Natural killer cell (primary cell): ENCODE measurements around the gene HIRA. TPM values are rescaled to one million over a fixed set of nuclear protein-coding genes. Genes with fewer than 3 reads are reported as not detected.

Experiments used
- ATAC-seq, 3 donors: fragments of 150-1000 bp in 2 of 3; fragments of 200-7000 bp in 1 of 3; cut with Tn5 transposase; 1 replicate in 1 of 3; 2 replicates in 2 of 3; pipeline ENCODE4 v1.10.0; 2021; ENCODE audit warnings: mild to moderate bottlenecking in 2 of 3, moderate library complexity in 2 of 3
- DNase-seq, 2 donors: peaks; one replicate each; pipeline versions ENCODE4 v3.0.0 to v3.0.0-alpha.2; 2013 to 2021; ENCODE audit warnings: mixed read lengths in 1 of 2
- H3K27ac ChIP-seq: one replicate; pipeline ENCODE4 v1.5.1; 2013; ENCODE audit warnings: mild to moderate bottlenecking, low read length
- H3K27me3 ChIP-seq: one replicate; pipeline ENCODE4 v1.6.1; 2013; ENCODE audit warnings: low read length; ENCODE audit not compliant: control insufficient read depth, insufficient read depth
- H3K36me3 ChIP-seq: one replicate; pipeline ENCODE4 v1.6.1; 2013; ENCODE audit warnings: low read length; ENCODE audit not compliant: control insufficient read depth, insufficient read depth
- H3K4me1 ChIP-seq: one replicate; pipeline ENCODE4 v1.6.1; 2013; ENCODE audit warnings: low read length; ENCODE audit not compliant: control insufficient read depth, insufficient read depth
- H3K4me3 ChIP-seq: one replicate; pipeline ENCODE4 v1.5.1; 2013; ENCODE audit warnings: low read length
- H3K9me3 ChIP-seq: one replicate; pipeline ENCODE4 v1.6.1; 2013; ENCODE audit warnings: low read length; ENCODE audit not compliant: control insufficient read depth, insufficient read depth
- H3K27ac Mint-ChIP-seq, 2 donors: one replicate each; pipeline ENCODE4 v1.8.0; 2022; ENCODE audit warnings: mild to moderate bottlenecking in 2 of 2, mixed read lengths in 2 of 2, moderate library complexity in 1 of 2
- H3K27me3 Mint-ChIP-seq, 2 donors: one replicate each; pipeline ENCODE4 v1.8.0; 2022; ENCODE audit warnings: low read depth in 2 of 2, mixed read lengths in 2 of 2
- H3K36me3 Mint-ChIP-seq: one replicate; pipeline ENCODE4 v1.8.0; 2022; ENCODE audit warnings: mixed read lengths
- H3K4me1 Mint-ChIP-seq, 2 donors: one replicate each; pipeline ENCODE4 v1.8.0; 2022; ENCODE audit warnings: mixed read lengths in 2 of 2
- H3K4me3 Mint-ChIP-seq: one replicate; pipeline ENCODE4 v1.8.0; 2022; ENCODE audit warnings: mild to moderate bottlenecking, moderate library complexity, mixed read lengths
- H3K9me3 Mint-ChIP-seq, 2 donors: one replicate each; pipeline ENCODE4 v1.8.0; 2022; ENCODE audit warnings: mixed read lengths in 2 of 2
- CTCF ChIP-seq: fragments of 200-600 bp; IDR thresholded peaks from one replicate; pipeline ENCODE4 v1.8.0; 2022; ENCODE audit warnings: antibody characterized with exemption
- WGBS: methylation state at CpG from one replicate; pipeline ENCODE4 v1.1.7; 2013; ENCODE audit warnings: missing lambda C conversion rate; ENCODE audit not compliant: insufficient coverage; 5-methylcytosine and 5-hydroxymethylcytosine counted together
- intact Hi-C: fragments of 100-400 bp; cut with micrococcal nuclease; formaldehyde crosslinking; loops from one replicate; pipeline ENCODE4 v1.14.2; 2022
- total RNA-seq, 4 donors: library from RNA; stranded (reverse); fragments of 120-200 nt in 1 of 4; gene quantifications; one replicate each; pipeline versions ENCODE4 v1.2.3 to v1.2.4, GENCODE V29; 2013 to 2022

The HIRA gene
- total RNA-seq, 3 donors from 2014 or later (not counting 1 experiment from before 2014, with no cell fraction given): 49.6 to 75.9 (median 50.9) TPM

GRCh38 chr22:19359554-19360299 is 71.8 kb downstream of the HIRA start:
- H3K9me3 Mint-ChIP-seq: no peaks in the 10 kb centered on the region
- Histone ChIP-seq H3K36me3 (peaks cover 74% of the 10 kb centered on the region), H3K27me3 (no peaks in the 10 kb centered on the region), H3K9me3 (no peaks in the 10 kb centered on the region), H3K4me3 (no peak overlapping the region), H3K27ac (peak overlapping the region; percentile 11), H3K4me1 (peaks cover 16% of the 10 kb centered on the region)
- ATAC-seq (no peak), DNase-seq (no peak)
- no peak overlapping the region for H3K27ac Mint-ChIP-seq
- WGBS: 95% methylated on average over 6 of the region's 6 CpGs
- H3K36me3 Mint-ChIP-seq: peaks cover 12% of the 10 kb centered on the region
- intact Hi-C loops: no loop called here
- H3K27me3 Mint-ChIP-seq: no peaks in the 10 kb centered on the region
- TF ChIP-seq CTCF: no peak
- H3K4me3 Mint-ChIP-seq: no peak overlapping the region
- peaks cover under 1 to 2% of the 10 kb centered on the region in 2 donors for H3K4me1 Mint-ChIP-seq

- Mint-ChIP-seq H3K27ac (no peak overlapping the region), H3K27me3 (no peaks in the 10 kb centered on the region), H3K36me3 (peaks cover 12% of the 10 kb centered on the region), H3K9me3 (no peaks in the 10 kb centered on the region), H3K4me1 (no peaks in the 10 kb centered on the region), H3K4me3 (no peak overlapping the region)
- no peak for TF ChIP-seq CTCF
- Histone ChIP-seq H3K4me1 (peaks cover 16% of the 10 kb centered on the region), H3K36me3 (peaks cover 77% of the 10 kb centered on the region), H3K27me3 (no peaks in the 10 kb centered on the region), H3K4me3 (no peak overlapping the region), H3K27ac (no peak overlapping the region), H3K9me3 (no peaks in the 10 kb centered on the region)
- 97% methylated on average over 13 of the region's 13 CpGs for WGBS
- ATAC-seq (no peak), DNase-seq (no peak)
- intact Hi-C loops: no loop called here
Observed at GRCh38 chr22:19358703-19359553, 72.6 kb downstream of the HIRA start.

- intact Hi-C loops: no loop called here
- Mint-ChIP-seq H3K27me3 (no peaks in the 10 kb centered on the region), H3K4me1 (no peaks in the 10 kb centered on the region), H3K4me3 (no peak overlapping the region), H3K9me3 (no peaks in the 10 kb centered on the region), H3K36me3 (peaks cover 12% of the 10 kb centered on the region), H3K27ac (peak overlapping the region in 1 of 2 donors; percentile 60)
- Histone ChIP-seq H3K27ac (no peak overlapping the region), H3K27me3 (no peaks in the 10 kb centered on the region), H3K36me3 (peaks cover 84% of the 10 kb centered on the region), H3K4me1 (peaks cover 16% of the 10 kb centered on the region), H3K9me3 (no peaks in the 10 kb centered on the region), H3K4me3 (no peak overlapping the region)
- TF ChIP-seq CTCF: no peak
- 84% methylated on average over 2 of the region's 2 CpGs for WGBS
- DNase-seq: no peak
- no peak for ATAC-seq
Observed at GRCh38 chr22:19358195-19358594, 73.3 kb downstream of the HIRA start.
